GM23338 (cell line): ENCODE results near the gene PDYN. TPM values are rescaled to one million over a fixed set of nuclear protein-coding genes. Genes with fewer than 3 reads are reported as not detected.
A peak's percentile ranks its signal among the peaks of the same experiment; 100 is the strongest.

Experiments
- ATAC-seq: fragments of 200-7000 bp; cut with Tn5 transposase; 3 replicates; pipeline ENCODE4 v1.9.1; 2020
- DNase-seq: peaks from one replicate; pipeline ENCODE4 v3.0.0-alpha.2; 2015; ENCODE audit warnings: low spot score
- H2AFZ ChIP-seq: fragments of 200-600 bp; sonication (generic); 2 replicates; pipeline ENCODE4 v1.8.0; 2016; ENCODE audit warnings: antibody characterized with exemption, mild to moderate bottlenecking, moderate library complexity
- H3F3A ChIP-seq: fragments of 200-600 bp; sonication (generic); replicated peaks from 2 replicates; pipeline ENCODE4 v1.8.0; 2017; ENCODE audit warnings: antibody characterized with exemption, mixed run types, low read depth
- H3K27ac ChIP-seq: fragments of 200-600 bp; sonication (generic); 2 replicates; pipeline ENCODE4 v1.6.1; 2016; ENCODE audit warnings: low read depth
- H3K27me3 ChIP-seq: fragments of 200-600 bp; sonication (generic); 2 replicates; pipeline ENCODE4 v1.8.0; 2016; ENCODE audit warnings: mild to moderate bottlenecking, mixed run types, moderate library complexity; ENCODE audit not compliant: insufficient read depth
- H3K36me3 ChIP-seq: fragments of 200-600 bp; sonication (generic); 2 replicates; pipeline ENCODE4 v1.8.0; 2016; ENCODE audit warnings: mild to moderate bottlenecking; ENCODE audit not compliant: insufficient read depth
- H3K4me1 ChIP-seq: fragments of 200-600 bp; sonication (generic); 2 replicates; pipeline ENCODE4 v1.8.0; 2016; ENCODE audit warnings: mild to moderate bottlenecking, moderate library complexity; ENCODE audit not compliant: insufficient read depth
- H3K4me2 ChIP-seq: fragments of 200-600 bp; sonication (generic); 2 replicates; pipeline ENCODE4 v1.7.1; 2017; ENCODE audit warnings: mixed run types
- H3K4me3 ChIP-seq: fragments of 200-600 bp; sonication (generic); 2 replicates; pipeline ENCODE4 v1.6.1; 2016; ENCODE audit warnings: mixed run types
- H3K79me2 ChIP-seq: fragments of 200-600 bp; sonication (generic); replicated peaks from 2 replicates; pipeline ENCODE4 v1.8.0; 2017; ENCODE audit warnings: mild to moderate bottlenecking; ENCODE audit not compliant: insufficient read depth
- H3K9me2 ChIP-seq: fragments of 200-600 bp; sonication (generic); 2 replicates; pipeline ENCODE4 v1.8.0; 2017; ENCODE audit not compliant: insufficient read depth
- H4K20me1 ChIP-seq: fragments of 200-600 bp; sonication (generic); replicated peaks from 2 replicates; pipeline ENCODE4 v1.8.0; 2017; ENCODE audit warnings: mild to moderate bottlenecking; ENCODE audit not compliant: insufficient read depth
- H3K27ac Mint-ChIP-seq: 2 replicates; pipeline ENCODE4 v1.8.0; 2020; ENCODE audit warnings: inconsistent platforms, mild to moderate bottlenecking, moderate library complexity, mixed read lengths
- H3K27me3 Mint-ChIP-seq: 3 replicates; pipeline ENCODE4 v1.8.0; 2022; ENCODE audit warnings: low read depth, mild to moderate bottlenecking, moderate library complexity, mixed read lengths, inconsistent platforms; ENCODE audit not compliant: insufficient read depth, poor library complexity
- H3K36me3 Mint-ChIP-seq: 3 replicates; pipeline ENCODE4 v1.8.0; 2021; ENCODE audit warnings: low read depth, mild to moderate bottlenecking, inconsistent platforms, moderate library complexity, mixed read lengths
- H3K4me1 Mint-ChIP-seq: 3 replicates; pipeline ENCODE4 v1.8.0; 2020; ENCODE audit warnings: mild to moderate bottlenecking, inconsistent platforms, mixed read lengths
- H3K4me3 Mint-ChIP-seq: 3 replicates; pipeline ENCODE4 v1.8.0; 2021; ENCODE audit warnings: moderate library complexity, mild to moderate bottlenecking, inconsistent platforms, mixed read lengths
- H3K9me3 Mint-ChIP-seq: 3 replicates; pipeline ENCODE4 v1.8.0; 2020; ENCODE audit warnings: moderate library complexity, mild to moderate bottlenecking, inconsistent platforms, mixed read lengths
- CTCF ChIP-seq, 2 experiments: fragments of 200-600 bp in 1 of 2; sonication (generic) in 1 of 2; conservative IDR thresholded peaks; 2 replicates each; pipeline versions ENCODE4 v1.5.1 to v1.6.1; 2016 to 2017; ENCODE audit warnings: antibody characterized with exemption in 2 of 2, low read depth in 2 of 2, mild to moderate bottlenecking in 2 of 2, moderate library complexity in 1 of 2
- EZH2 ChIP-seq: fragments of 200-600 bp; sonication (generic); IDR thresholded peaks from one replicate; pipeline ENCODE4 v1.8.0; 2017; ENCODE audit warnings: antibody characterized with exemption, mild to moderate bottlenecking, low read depth; ENCODE audit not compliant: unreplicated experiment
- EZH2phosphoT487 ChIP-seq: fragments of 200-600 bp; sonication (generic); IDR thresholded peaks from one replicate; pipeline ENCODE4 v1.8.1; 2018; ENCODE audit warnings: antibody characterized with exemption; ENCODE audit not compliant: unreplicated experiment
- JUNB ChIP-seq: IDR thresholded peaks from one replicate; pipeline ENCODE4 v1.6.1; 2016; ENCODE audit warnings: antibody characterized with exemption; ENCODE audit not compliant: unreplicated experiment
- NANOG ChIP-seq: IDR thresholded peaks from 2 replicates; pipeline ENCODE4 v1.6.1; 2016; ENCODE audit warnings: antibody characterized with exemption, borderline replicate concordance
- POLR2AphosphoS5 ChIP-seq: IDR thresholded peaks from 2 replicates; pipeline ENCODE4 v1.6.1; 2016; ENCODE audit warnings: antibody characterized with exemption, low read depth
- ZNF114 ChIP-seq: fragments of 250-450 bp; sonication (Bioruptor Pico); IDR thresholded peaks from 2 replicates; pipeline ENCODE4 v1.5.0; 2020; ENCODE audit warnings: mild to moderate bottlenecking, moderate library complexity
- ZNF331 ChIP-seq: fragments of 250-450 bp; sonication (Bioruptor Pico); IDR thresholded peaks from 2 replicates; pipeline ENCODE4 v1.5.0; 2020; ENCODE audit warnings: low read depth, mild to moderate bottlenecking, moderate library complexity
- ZNF462 ChIP-seq: fragments of 250-450 bp; sonication (Bioruptor Pico); IDR thresholded peaks from 2 replicates; pipeline ENCODE4 v1.5.0; 2020; ENCODE audit warnings: mild to moderate bottlenecking, moderate library complexity
- polyA plus RNA-seq: library from polyadenylated mRNA; unstranded; fragments of >200 nt; fragmentation: Nextera tagmentation; extraction: Ambion mirVana; gene quantifications from 2 replicates; pipeline ENCODE4 v1.2.1, GENCODE V29; 2016
- total RNA-seq: library from RNA; depleted of rRNA; stranded (reverse); fragments of >200 nt; shearing (Covaris generic); gene quantifications from 2 replicates; pipeline ENCODE4 v1.2.3, GENCODE V29; 2014

Gene PDYN
- total and polyA plus RNA-seq, 2 experiments from 2014 or later, result 0.21 to 0.24 TPM

GRCh38 chr20:1992359-1993110 is 1.3 kb downstream of the PDYN start:
- DNase-seq, result no peak
- no peaks in the 10 kb centered on the region for H3K9me3 Mint-ChIP-seq
- no peak overlapping the region for H3K4me3 Mint-ChIP-seq
- ATAC-seq, result peak; percentile 26; the same call in 2 of the 3 replicates
- no peaks in the 10 kb centered on the region for H3K36me3 Mint-ChIP-seq
- H4K20me1 ChIP-seq, result no peaks in the 10 kb centered on the region
- H3K27ac Mint-ChIP-seq, result no peak overlapping the region
- H3K9me2 ChIP-seq, result no peaks in the 10 kb centered on the region
- H3K27me3 Mint-ChIP-seq, result peaks cover 12% of the 10 kb centered on the region
- 0 out of 2 replicates have a peak overlapping the region, but pooled peaks have one; percentile 47 for H2AFZ ChIP-seq
- no peak overlapping the region for H3K4me2 ChIP-seq
- H3K27me3 ChIP-seq, result no peaks in the 10 kb centered on the region
- H3F3A ChIP-seq, result no peaks in the 10 kb centered on the region
- TF ChIP-seq JUNB (no peak), ZNF114 (CRISPR knock-in tag) (no peak)
- no peaks in the 10 kb centered on the region for H3K79me2 ChIP-seq
- H3K4me1 ChIP-seq, result peaks cover 34% of the 10 kb centered on the region
- no peak overlapping the region for H3K4me3 ChIP-seq
- no peaks in the 10 kb centered on the region for H3K36me3 ChIP-seq
- H3K27ac ChIP-seq, result no peak overlapping the region
- H3K4me1 Mint-ChIP-seq, result peaks cover 35% of the 10 kb centered on the region

GRCh38 chr20:1987826-1988225 is 6.0 kb downstream of the PDYN start:
- Histone ChIP-seq H3K79me2 (no peaks in the 10 kb centered on the region), H3K27me3 (no peaks in the 10 kb centered on the region), H3K4me1 (peaks cover 30% of the 10 kb centered on the region), H3K9me2 (no peaks in the 10 kb centered on the region), H3F3A (no peaks in the 10 kb centered on the region), H3K4me3 (no peak overlapping the region), H2AFZ (peak overlapping the region; percentile 66; the same call in 1 of the 2 replicates), H4K20me1 (no peaks in the 10 kb centered on the region), H3K27ac (no peak overlapping the region), H3K4me2 (no peak overlapping the region), H3K36me3 (no peaks in the 10 kb centered on the region)
- ATAC-seq, result no peak
- Mint-ChIP-seq H3K36me3 (no peaks in the 10 kb centered on the region), H3K27ac (no peak overlapping the region), H3K27me3 (peaks cover 2% of the 10 kb centered on the region), H3K4me1 (peaks cover 25% of the 10 kb centered on the region), H3K4me3 (no peak overlapping the region), H3K9me3 (no peaks in the 10 kb centered on the region)
- TF ChIP-seq CTCF (conservative IDR thresholded peaks at IDR 0.05; ENCODE audit: low read depth in 2 of 2), result no peak
- no peak for TF ChIP-seq NANOG
- no peak for TF ChIP-seq POLR2AphosphoS5
- TF ChIP-seq ZNF114 (CRISPR knock-in tag), result no peak
- TF ChIP-seq EZH2phosphoT487, result no peak
- TF ChIP-seq ZNF331 (CRISPR knock-in tag), result no peak
- TF ChIP-seq EZH2, result no peak
- no peak for TF ChIP-seq ZNF462 (CRISPR knock-in tag)
- no peak for DNase-seq
